HG03175 (cell line): ENCODE data around the gene F12.
"Not testable (repeated sequence)": the region's sequence is repeated elsewhere in the genome, so short reads cannot be mapped to it uniquely, and the experiment has no call there.

ENCODE experiments used
- ATAC-seq: cut with Tn5 transposase; IDR thresholded peaks from one replicate; pipeline ENCODE4 v1.9.1; 2021; ENCODE audit warnings: mild to moderate bottlenecking, moderate library complexity; ENCODE audit not compliant: unreplicated experiment

F12 gene

DNA sequence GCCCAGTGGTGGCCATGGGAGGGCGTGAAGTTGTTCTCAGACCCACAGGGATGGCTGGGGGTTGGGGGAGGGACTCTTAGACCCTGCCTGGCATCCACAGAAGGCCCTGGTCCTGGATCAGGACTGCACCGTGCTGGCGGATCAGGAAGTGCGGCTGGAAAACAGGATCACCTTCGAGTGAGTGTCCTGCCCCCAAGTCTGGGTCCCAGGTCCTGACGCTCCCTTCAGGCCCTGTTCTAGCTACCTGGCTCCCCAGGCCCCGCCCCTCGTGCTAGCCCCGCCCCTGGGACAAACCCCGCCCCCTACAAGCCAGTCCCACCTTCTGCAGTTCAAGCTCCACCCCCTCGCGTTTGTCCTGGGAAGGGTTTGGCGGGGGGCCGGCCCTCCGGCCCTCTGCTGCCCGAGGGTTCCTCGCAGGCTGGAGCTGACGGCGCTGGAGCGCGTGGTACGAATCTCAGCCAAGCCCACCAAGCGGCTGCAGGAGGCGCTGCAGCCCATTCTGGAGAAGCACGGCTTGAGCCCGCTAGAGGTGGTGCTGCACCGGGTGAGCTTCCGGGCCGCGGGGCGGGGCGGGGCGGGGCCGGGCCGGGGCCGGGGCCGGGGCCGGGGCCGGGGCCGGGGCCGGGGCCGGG, 38.8 kb downstream of the F12 start:
- ATAC-seq = no peak

DNA sequence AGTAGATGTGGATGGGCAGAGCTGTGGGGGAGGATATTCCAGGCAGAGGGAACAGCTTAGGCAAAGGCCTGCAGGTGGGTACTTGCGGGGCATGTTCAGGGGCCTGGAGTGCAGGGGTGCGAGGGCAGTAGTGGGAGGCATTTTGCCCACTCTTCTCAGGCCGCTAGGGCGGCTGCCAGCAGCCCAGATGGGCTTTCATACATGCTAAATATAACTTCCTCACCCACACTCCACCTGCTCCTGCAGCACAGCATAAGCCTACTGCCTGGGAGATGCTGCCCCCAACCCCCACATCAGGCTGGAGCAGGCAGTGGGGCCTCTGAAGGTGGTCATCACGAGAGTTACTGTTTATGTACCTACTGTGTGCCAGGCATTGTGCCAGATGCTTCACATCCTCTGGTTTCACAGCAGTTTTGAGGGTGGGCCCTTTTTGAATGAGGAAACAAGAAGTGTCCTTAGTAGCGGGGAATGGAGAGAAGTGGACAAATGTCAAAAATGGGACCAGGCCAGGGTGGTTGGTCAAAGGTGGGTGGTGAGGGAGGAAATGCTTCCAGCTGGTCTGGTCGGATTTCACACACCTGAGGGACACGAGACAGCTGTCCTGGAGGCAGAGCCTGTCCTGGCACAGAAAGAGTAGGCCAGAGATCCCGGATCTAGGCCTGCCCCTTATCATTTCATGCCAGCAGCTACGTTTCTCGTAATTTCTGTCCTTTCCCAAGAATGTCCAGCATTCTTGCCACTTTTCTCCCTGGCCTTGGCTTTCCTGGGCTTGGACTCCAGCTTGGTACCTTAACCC, 39.5 kb downstream of the F12 start:
- no peak for ATAC-seq

DNA sequence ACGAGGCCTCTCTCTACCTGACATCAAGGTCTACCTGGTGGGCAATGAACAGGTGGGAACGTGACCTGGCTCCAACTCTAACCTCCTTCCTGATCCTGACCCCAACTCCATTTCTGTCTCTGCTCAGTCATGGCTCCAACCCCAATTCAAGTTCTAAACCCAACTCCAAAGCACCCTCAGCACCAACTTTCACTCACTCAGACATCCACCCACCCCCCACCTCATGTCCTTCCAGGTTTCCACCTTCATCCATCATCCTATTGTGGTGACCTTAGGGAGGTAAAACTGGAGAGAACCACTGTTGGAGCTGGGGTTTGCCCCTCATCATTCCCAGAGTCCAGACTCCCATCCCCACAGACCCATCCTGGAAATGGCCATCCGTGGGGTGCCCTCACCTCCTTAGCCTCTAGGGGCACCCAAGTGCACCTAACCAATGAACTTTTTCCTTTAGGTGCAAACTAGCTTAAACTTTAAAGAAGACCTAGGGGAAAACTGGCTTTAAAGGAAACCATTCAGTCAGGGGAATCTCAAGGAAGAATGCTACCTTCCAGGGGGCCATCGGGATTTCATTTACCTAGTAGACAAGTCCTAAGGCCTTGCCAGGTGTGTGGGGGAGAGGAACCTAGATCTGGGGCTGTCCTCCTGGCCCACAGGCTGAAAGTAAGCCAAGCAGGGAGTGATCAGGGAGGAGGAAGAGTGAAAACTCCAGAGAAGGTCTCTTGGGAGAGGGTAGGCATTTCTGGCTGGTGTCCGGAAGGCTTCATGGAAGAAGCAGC, 40.3 kb downstream of the F12 start:
- no peak for ATAC-seq

DNA sequence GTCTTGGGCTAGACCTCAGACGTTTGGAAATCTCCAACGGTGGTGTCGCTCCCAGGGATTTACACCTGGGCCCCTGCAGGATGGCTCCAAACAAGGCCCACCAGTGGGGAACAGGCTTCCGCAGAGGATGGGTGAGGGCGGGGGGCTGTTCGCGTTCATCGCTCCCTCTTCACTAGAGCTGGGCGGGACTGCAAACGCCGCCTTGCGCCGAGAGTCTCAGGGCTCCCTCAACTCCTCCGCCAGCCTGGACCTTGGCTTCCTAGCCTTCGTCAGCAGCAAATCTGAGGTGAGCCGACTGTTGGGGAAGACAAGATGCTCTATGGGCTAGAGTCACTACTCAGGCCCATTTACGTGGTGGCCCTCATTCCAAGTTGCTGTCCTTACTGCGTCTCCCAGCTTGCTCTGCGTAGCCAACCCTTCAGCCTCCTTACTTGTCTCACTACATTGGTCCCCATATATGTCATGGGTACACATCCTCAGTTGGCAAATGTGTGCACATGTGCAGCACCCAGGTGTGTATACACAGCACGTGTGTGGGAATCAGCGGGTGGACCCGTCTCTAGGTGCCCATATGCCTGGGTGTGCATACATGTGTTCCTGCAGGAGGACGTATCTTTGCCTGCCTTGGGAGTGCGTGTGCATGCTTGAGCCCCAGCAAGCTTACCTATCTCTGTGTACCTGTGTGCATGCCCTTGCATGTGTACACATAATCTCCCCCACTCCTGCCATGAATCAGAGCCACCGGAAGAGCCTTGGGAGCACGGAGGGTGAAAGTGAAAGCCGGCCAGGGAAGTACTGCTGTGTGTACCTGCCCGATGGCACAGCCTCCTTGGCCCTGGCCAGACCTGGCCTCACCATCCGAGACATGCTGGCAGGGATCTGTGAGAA, 41.1 kb downstream of the F12 start:
- no peak for ATAC-seq

DNA sequence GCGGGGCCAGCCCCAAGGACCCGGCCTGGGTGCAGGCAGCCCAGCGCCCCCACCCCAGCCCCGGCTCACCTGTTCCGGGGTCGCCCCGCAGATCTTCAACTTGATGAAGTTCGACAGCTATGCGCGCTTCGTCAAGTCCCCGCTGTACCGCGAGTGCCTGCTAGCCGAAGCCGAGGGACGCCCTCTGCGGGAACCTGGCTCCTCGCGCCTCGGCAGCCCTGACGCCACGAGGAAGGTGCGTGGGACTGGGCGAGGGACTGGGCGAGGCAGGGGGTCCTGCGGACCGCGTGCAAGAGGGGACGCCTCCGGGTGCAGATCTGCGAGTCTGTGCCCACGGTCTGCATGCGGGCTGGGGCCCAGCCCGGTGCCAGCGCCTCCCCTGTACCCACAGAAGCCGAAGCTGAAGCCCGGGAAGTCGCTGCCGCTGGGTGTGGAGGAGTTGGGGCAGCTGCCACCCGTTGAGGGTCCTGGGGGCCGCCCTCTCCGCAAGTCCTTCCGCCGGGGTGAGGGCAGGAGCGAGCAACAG, 42.0 kb downstream of the F12 start:
- no peak for ATAC-seq

DNA sequence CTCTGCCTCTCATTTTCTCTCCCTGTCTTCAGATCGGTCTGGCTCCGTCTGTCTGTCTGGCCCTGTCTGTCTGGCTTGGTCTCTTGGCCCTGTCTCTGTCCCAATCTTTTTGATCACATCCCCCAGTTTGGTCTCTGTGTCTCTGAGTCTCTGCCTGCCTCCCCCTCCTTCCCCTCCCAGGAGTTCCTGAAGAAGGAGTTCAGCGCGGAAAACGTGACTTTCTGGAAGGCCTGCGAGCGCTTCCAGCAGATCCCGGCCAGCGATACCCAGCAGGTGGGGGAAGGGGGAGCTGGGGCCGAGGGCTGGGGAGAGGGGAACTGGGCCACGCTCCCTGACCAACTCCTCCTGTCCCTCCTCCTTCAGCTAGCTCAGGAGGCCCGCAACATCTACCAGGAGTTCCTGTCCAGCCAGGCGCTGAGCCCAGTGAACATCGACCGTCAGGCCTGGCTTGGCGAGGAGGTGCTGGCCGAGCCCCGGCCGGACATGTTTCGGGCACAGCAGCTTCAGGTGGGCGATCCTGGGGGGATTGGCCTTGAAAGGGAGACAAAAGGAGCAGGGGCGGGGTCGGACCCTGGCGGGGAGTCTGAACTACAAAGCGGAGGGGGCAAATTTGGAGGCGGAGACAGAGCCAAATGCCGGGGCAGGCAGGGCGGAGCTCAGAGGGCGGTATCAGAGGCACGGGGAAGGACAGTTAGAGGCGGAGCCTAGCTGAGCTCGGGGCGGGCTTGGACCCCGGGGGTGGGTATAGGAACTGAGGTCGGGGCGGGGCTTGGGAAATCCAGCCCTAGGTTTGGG, 42.6 kb downstream of the F12 start:
- ATAC-seq = no peak

DNA sequence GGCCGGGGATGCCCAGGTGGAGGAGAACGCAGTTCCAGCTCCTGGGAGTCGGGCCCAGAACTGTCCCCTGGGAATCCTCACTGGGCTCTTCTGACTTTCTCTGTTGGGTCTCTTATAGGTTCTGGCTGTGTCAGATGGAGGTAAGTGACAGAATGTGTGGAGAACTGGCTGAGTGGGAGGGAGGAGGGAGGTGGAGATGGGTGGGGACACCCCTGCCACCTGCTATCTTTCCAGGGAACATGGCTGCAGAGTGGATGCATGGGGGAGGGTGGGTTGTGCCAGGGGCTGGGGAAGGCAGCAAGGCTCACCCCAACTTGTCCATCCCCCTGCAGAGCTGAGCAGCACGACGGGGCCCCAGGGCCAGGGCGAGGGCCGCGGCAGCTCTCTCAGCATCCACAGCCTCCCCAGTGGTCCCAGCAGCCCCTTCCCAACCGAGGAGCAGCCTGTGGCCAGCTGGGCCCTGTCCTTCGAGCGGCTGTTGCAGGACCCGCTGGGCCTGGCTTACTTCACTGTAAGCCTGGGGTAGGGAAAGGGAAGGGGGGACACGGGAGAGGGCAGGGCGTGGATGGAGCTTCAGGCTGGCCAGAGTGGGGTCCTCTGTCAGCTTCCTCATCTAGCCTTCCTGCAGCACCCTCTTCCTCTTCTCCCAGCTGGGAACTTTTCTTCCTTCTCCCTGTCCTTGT, 43.4 kb downstream of the F12 start:
- no peak for ATAC-seq

DNA sequence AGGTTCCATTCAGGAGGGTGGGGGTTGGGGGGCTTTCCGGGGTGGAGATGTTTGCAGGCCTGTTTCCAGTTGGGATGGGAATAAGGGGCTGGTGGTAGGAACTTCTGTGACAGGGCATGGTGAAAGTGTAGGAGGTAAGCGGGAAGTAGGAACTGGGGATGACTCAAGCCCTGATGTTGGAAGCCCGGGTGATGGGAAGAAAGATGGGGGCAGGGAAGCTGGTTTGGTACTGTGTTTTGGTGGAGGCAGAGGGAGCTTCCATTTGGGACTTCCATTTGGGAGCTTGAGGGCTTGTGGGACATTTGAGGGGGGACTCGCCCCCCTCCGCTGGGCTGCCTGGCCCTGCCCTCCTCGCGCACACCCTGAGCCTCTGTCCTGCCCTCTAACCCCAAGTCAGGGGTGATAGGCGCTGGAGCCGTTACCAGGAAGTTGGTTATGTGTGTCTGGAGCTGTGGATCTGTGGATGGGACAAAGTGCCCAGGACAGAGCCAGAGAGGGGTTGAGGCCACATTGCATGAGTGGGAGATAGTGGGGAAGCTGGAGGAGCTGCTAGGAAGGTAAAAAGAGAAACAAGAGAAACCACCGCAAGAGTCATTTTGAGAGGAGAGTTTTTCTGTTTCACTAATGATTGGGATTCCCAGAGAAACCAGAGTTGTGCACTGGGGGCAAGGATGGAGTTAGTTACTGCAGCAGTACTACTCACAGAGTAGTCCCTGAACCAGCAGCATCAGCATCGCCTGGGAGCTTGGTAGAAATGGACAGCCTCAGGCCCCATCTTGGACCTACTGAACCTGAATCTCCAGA, 45.0 kb downstream of the F12 start:
- no peak for ATAC-seq

DNA sequence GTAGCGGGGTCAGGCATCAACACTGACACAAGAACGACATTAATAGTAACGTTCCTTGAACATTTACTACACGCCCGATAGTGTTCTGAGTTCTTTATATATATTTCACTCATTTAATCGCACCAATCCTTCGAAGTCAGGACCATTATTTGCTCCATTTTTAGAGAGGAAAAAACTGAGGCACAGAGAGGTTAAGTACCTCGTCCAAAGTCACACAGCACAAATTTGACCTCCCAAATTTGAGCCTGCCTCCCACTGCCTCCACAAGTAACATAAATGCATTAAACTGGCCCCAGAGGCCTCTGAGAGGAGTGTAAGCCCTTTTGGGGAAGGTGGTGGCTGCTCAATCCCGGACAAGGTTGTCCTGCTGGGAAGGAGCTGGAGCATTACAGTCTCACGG, 45.8 kb downstream of the F12 start:
- no peak for ATAC-seq

DNA sequence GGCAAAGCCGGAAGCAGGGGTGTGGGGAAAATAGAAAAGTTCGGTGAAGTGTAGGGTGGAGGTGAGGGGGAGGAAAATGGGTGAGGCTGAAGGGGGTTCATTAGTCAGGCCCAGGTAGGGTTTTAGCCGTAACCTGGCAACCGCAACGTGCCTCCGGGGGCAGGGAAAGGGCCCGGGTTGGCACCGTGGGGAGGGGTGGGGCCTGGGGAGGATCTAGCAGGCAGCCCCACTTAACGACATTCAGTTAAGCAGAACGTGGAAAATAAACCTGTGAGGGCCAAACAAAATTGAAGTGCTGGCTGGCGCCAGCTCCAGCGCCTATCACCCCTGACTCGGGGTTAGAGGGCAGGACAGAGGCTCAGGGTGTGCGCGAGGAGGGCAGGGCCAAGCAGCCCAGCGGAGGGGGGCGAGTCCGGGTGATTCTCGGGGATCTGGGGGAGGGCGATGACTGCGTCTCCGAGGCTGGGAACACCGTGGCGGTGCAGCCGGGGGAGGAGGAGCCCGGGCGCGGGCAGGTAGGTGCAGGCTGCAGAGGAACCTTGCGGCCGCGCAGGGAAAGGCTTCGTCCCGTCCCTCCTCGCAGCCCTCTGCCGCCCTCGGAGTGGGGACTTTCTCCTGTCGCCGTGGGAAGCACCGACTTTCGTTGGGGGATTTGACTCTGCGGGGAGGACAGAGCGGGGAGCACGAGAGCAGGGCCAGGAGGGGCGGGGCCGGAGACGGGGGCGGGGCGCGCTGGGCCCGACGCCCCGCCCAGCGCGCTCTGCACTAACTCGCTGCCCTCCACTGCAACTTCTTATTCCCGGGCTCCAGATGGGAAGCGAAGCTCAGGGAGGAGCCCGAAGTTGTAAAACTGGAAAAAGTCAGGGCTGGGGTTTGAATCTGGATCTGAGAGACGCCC, 46.5 kb downstream of the F12 start:
- no peak for ATAC-seq

DNA sequence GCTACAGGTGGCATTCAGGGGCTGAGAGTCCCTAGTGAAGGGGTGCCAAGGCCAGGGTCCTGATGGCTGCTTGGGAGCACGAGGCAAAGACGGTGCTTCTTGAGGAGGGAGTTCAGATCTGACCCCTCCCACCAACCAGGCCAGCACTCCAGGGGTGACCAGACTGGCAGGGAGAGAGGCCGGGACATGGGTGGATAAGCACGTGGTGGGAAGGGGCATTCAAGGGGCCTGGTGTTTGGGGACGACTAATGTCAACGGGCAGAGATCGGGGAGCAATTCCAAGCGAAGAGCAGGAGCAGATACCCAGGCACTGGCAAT, 47.1 kb downstream of the F12 start:
- no peak for ATAC-seq

DNA sequence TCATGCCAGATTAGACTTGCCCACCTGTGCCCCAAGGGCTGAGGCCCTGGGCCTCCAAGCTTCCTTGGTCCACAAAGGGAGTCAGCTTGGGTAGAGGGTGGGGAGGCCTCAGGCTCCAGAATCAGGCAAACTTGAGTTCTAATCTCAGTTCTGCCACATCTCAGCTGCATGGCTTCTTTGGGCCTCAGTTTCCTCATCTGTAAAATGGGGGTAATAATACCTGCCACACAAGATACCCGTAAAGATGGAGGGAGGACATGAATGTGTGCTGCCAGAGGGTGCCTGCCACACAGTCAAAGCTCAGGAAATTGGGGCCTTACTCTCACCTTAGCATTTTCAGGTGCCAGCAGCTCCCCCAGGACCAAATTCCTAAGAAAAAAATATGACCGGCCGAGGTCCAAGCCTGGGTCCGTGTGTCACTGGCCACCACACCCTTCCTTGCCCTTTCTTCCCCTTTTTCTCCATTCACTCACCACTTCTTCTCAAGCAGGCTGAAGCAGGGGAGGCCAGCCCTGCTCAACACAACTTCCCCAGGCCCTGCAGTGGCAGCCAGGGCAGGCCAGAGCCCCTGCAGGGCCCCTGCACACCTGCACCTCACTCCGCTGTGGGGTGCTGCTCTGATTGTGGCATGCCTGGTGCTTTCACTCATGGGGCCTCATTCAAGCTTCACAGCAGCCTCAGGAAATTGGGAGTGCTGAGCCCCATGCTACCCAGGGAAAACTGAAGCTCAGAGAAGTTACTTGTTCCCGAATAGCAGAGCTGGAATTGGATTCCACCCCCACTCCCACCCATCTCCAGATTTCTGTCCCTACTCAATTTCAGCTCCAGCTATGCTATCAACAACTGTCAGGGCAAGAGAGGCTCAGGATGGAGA, 47.7 kb downstream of the F12 start:
- no peak for ATAC-seq

DNA sequence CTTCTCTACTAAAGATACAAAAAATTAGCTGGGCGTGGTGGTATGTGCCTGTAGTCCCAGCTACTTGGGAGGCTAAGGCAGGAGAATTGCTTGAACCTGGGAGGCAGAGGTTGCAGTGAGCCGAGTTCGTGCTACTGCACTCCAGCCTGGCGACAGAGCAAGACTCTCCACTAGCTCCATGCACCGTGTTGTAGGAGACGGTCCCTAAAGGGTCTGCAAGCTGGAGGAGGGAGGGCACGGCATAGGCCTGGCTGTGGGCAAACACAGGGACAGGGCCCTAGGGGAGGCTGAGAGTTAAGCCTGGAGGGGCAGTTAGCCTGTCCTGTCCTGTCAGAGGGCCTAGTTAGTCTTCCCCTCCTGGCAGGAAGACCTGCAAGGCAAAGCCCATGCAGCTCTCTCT, 48.6 kb downstream of the F12 start:
- not testable (repeated sequence) for ATAC-seq

DNA sequence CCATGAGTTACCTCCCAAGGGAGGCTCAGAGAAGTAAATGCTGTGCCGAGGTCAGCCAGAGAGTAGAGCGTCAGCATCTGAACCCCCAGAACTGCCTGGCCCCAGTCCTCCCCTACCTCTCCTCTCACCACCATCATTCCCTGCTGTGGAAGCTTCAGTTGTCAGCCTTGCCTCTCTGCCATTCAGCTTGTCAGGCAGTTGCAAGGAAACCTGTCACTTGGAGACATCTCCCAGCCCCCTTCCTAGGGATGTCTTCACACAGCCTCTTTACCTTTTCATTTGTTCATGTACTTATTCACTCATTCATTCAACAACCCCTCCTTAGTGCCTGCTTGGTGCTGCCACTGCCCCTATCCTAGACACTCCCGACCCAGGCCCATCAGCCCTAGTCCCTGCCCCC, 49.5 kb downstream of the F12 start:
- no peak for ATAC-seq

DNA sequence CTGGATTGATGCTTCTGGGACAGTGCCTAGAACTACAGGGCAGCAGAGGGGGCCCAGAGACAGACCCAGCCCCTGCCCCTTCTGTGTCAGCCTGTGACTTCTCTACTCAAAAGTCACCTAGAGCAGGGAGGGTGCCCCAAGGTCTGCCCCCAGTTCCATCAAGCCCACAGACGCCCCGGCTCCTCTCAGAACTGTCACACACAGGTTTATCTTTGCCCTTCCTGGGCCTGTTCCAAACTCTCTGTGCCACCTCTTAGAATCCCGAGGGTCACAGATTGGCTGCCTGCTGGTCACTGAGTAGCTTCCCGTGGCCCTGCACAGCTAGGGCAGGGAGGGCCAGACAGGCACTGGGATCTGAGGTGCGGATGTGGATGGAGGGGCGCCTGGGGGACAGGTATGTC, 49.9 kb downstream of the F12 start:
- ATAC-seq = no peak

DNA sequence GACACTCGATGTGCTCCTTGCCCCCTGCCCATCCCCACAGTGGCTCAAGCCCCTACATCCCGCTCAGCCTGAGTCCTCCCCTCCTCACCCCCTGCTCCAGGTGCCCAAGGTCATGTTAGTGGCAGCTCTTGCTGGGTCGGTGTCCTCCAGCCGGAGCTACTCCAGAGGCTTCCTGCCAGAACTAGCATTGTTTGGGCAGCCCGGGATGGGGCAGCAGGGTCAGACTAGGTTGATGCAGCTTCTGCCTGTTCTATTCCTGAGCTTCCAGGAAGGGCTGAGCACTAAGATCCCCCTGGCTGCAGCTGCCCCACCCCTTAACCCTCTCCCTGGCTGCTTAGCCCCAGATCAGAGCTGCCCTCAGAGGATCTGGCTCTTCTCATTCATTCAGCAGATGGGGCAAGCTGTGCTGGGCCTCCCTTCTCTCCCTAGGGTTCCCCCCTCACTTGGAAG, 51.0 kb downstream of the F12 start:
- ATAC-seq = no peak
